Measurements from ENCODE around the gene LYPLA2.
A peak's percentile ranks its signal among the peaks of the same experiment; 100 is the strongest.
"Not testable (repeated sequence)": the region's sequence is repeated elsewhere in the genome, so short reads cannot be mapped to it uniquely, and the experiment has no call there.

LYPLA2 gene

GRCh38 chr1:23774174-23774880, 16.6 kb upstream of the LYPLA2 start:
- Mint-ChIP-seq H3K27ac (peak overlapping the region; percentile 20), H3K27me3 (ENCODE audit: low read depth, poor library complexity) (no peaks in the 10 kb centered on the region), H3K4me3 (no peak overlapping the region), H3K4me1 (peaks cover 23% of the 10 kb centered on the region), H3K9me3 (no peaks in the 10 kb centered on the region), H3K36me3 (ENCODE audit: low read depth) (peaks cover 2% of the 10 kb centered on the region)
- TF ChIP-seq CTCF (IDR thresholded peaks at IDR 0.05): no peak
- no peak for DNase-seq

GRCh38 chr1:23776217-23776616, 14.7 kb upstream of the LYPLA2 start:
- peaks cover 34% of the 10 kb centered on the region for H3K4me1 Mint-ChIP-seq
- no peak for TF ChIP-seq CTCF (IDR thresholded peaks at IDR 0.05)
- no peak for DNase-seq
- H3K27me3 Mint-ChIP-seq (ENCODE audit: low read depth, poor library complexity): no peaks in the 10 kb centered on the region
- peaks cover 13% of the 10 kb centered on the region for H3K36me3 Mint-ChIP-seq (ENCODE audit: low read depth)
- no peaks in the 10 kb centered on the region for H3K9me3 Mint-ChIP-seq
- H3K4me3 Mint-ChIP-seq: peak overlapping the region; percentile 94
- H3K27ac Mint-ChIP-seq: no peak overlapping the region

GRCh38 chr1:23777979-23778814, 12.7 kb upstream of the LYPLA2 start, which contains the start of gene PITHD1:
Gene PITHD1, plus strand, starts transcription at chr1:23778418. Its CDS starts 98 bp downstream, at chr1:23778516.
- TF ChIP-seq CTCF (IDR thresholded peaks at IDR 0.05): no peak
- Mint-ChIP-seq H3K27ac (peak within 1 kb of the TSS; percentile 96), H3K9me3 (no peaks in the 10 kb centered on the region), H3K4me1 (peaks cover 34% of the 10 kb centered on the region), H3K27me3 (ENCODE audit: low read depth, poor library complexity) (no peaks in the 10 kb centered on the region), H3K36me3 (ENCODE audit: low read depth) (peaks cover 22% of the 10 kb centered on the region), H3K4me3 (peak within 1 kb of the TSS; percentile 94)
- DNase-seq: peak; percentile 82

- H3K36me3 Mint-ChIP-seq (ENCODE audit: low read depth): peaks cover 32% of the 10 kb centered on the region
- DNase-seq: no peak
- no peak for TF ChIP-seq CTCF (IDR thresholded peaks at IDR 0.05)
- H3K27me3 Mint-ChIP-seq (ENCODE audit: low read depth, poor library complexity): no peaks in the 10 kb centered on the region
- H3K9me3 Mint-ChIP-seq: no peaks in the 10 kb centered on the region
- peaks cover 34% of the 10 kb centered on the region for H3K4me1 Mint-ChIP-seq
- H3K4me3 Mint-ChIP-seq: peak overlapping the region; percentile 94
- H3K27ac Mint-ChIP-seq: no peak overlapping the region
Observed at GRCh38 chr1:23779826-23780371, 11.0 kb upstream of the LYPLA2 start.

- H3K4me3 Mint-ChIP-seq; H3K27ac Mint-ChIP-seq; H3K27me3 Mint-ChIP-seq (ENCODE audit: low read depth, poor library complexity); H3K9me3 Mint-ChIP-seq; DNase-seq: not testable (repeated sequence)
- H3K36me3 Mint-ChIP-seq (ENCODE audit: low read depth): peaks cover 64% of the 10 kb centered on the region
- peaks cover 14% of the 10 kb centered on the region for H3K4me1 Mint-ChIP-seq
Observed at GRCh38 chr1:23783141-23783540, 7.8 kb upstream of the LYPLA2 start.

- Mint-ChIP-seq H3K27me3 (ENCODE audit: low read depth, poor library complexity) (no peaks in the 10 kb centered on the region), H3K4me1 (peaks cover 15% of the 10 kb centered on the region), H3K9me3 (no peaks in the 10 kb centered on the region), H3K4me3 (no peak overlapping the region), H3K27ac (no peak overlapping the region), H3K36me3 (ENCODE audit: low read depth) (peaks cover 64% of the 10 kb centered on the region)
- no peak for TF ChIP-seq CTCF (IDR thresholded peaks at IDR 0.05)
- DNase-seq: no peak
Observed at GRCh38 chr1:23784846-23785245, 6.1 kb upstream of the LYPLA2 start.

Data from nephron progenitor cell (in vitro differentiated cells).